Glutamatergic neuron (in vitro differentiated cells): ENCODE data around the gene SIK2. TPM values are rescaled to one million over a fixed set of nuclear protein-coding genes. Genes with fewer than 3 reads are reported as not detected.

Source experiments
- DNase-seq: peaks from one replicate; pipeline ENCODE4 v3.0.0; 2022
- H3K27ac Mint-ChIP-seq: one replicate; pipeline ENCODE4 v1.8.0; 2020; ENCODE audit warnings: mild to moderate bottlenecking, mixed read lengths, inconsistent platforms; ENCODE audit not compliant: unreplicated experiment
- H3K27me3 Mint-ChIP-seq: one replicate; pipeline ENCODE4 v1.8.0; 2020; ENCODE audit warnings: mild to moderate bottlenecking, moderate library complexity, mixed read lengths, inconsistent platforms; ENCODE audit not compliant: unreplicated experiment
- H3K36me3 Mint-ChIP-seq: one replicate; pipeline ENCODE4 v1.8.0; 2020; ENCODE audit warnings: mild to moderate bottlenecking, mixed read lengths, inconsistent platforms; ENCODE audit not compliant: unreplicated experiment
- H3K4me1 Mint-ChIP-seq: one replicate; pipeline ENCODE4 v1.8.0; 2020; ENCODE audit warnings: mild to moderate bottlenecking, low read depth, mixed read lengths, inconsistent platforms; ENCODE audit not compliant: unreplicated experiment
- H3K4me3 Mint-ChIP-seq: one replicate; pipeline ENCODE4 v1.8.0; 2020; ENCODE audit warnings: mild to moderate bottlenecking, mixed read lengths, inconsistent platforms; ENCODE audit not compliant: unreplicated experiment
- H3K9me3 Mint-ChIP-seq: one replicate; pipeline ENCODE4 v1.8.0; 2020; ENCODE audit warnings: mild to moderate bottlenecking, moderate library complexity, mixed read lengths, inconsistent platforms; ENCODE audit not compliant: unreplicated experiment
- total RNA-seq: library from RNA; stranded (reverse); fragmentation: NEBNext Ultra II Directional; extraction: Animal tissue kit (Norgen Biotek cat#: 25700); gene quantifications from one replicate; pipeline ENCODE4 v1.2.1, GENCODE V29; 2021; ENCODE audit not compliant: unreplicated experiment
- TF ChIP-seq, protein P1 (sequence below): fragments of 200-600 bp; sonication (generic); IDR thresholded peaks from one replicate; pipeline ENCODE4 v1.5.0; 2021; ENCODE audit not compliant: partially characterized antibody, unreplicated experiment

Gene SIK2
- total RNA-seq, 1 donor from 2014 or later = 10.1 TPM

DNA sequence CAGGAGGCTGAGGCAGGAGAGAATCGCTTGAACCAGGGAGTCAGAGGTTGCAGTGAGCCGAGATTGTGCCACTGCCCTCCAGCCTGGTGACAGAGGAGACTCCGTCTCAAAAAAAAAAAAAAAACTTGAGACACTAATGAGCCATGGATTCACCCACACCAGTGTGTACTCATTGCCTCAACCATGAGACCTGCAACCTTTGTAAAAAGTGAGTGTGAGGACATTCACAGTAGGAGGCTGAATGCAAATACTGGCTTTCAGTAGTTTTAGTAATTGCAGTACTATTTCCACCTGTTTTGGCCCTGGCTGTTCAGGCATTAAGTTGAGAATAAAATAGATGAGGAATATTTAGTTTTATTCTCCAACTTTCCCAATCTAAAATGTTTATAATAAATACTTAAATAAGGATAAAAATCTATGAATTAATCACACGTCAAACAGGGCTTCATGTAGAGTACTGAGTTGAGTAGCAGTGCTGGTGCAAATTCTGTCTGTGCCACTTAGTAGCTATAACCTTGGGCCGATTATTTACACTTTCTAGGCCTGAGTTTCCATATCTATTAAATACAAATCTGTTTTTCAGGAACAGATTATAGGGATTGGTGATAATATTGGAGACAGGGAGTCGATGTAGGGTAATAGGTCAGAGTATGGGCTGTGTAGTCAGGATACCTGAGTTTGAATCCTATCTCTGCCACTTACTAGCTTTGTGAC, 91.1 kb downstream of the SIK2 start:
- no peaks in the 10 kb centered on the region for H3K36me3 Mint-ChIP-seq
- no peaks in the 10 kb centered on the region for H3K9me3 Mint-ChIP-seq
- peaks cover 6% of the 10 kb centered on the region for H3K4me1 Mint-ChIP-seq
- H3K27me3 Mint-ChIP-seq = no peaks in the 10 kb centered on the region
- no peak overlapping the region for H3K27ac Mint-ChIP-seq
- TF ChIP-seq, protein P1, sequence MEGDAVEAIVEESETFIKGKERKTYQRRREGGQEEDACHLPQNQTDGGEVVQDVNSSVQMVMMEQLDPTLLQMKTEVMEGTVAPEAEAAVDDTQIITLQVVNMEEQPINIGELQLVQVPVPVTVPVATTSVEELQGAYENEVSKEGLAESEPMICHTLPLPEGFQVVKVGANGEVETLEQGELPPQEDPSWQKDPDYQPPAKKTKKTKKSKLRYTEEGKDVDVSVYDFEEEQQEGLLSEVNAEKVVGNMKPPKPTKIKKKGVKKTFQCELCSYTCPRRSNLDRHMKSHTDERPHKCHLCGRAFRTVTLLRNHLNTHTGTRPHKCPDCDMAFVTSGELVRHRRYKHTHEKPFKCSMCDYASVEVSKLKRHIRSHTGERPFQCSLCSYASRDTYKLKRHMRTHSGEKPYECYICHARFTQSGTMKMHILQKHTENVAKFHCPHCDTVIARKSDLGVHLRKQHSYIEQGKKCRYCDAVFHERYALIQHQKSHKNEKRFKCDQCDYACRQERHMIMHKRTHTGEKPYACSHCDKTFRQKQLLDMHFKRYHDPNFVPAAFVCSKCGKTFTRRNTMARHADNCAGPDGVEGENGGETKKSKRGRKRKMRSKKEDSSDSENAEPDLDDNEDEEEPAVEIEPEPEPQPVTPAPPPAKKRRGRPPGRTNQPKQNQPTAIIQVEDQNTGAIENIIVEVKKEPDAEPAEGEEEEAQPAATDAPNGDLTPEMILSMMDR = no peak
- DNase-seq = no peak
- no peak overlapping the region for H3K4me3 Mint-ChIP-seq

DNA sequence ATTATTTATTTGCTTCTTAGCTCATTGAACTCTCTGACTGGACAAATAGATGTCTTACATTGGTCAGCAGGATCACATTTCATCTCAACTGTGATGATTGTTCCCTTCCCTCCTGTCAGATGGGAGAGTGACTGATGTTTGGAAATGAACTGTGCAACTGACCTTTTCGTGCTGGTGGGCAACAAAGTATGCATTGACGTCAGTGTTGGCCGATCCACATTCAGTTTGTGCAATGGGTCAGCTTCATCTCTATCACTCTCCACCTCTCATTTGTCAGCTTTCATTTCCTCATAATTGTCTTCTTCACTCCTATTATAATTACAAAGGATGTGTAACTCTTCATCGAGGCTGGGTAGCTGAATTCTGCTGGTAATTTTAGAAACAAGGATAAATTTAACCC, 92.6 kb downstream of the SIK2 start:
- no peaks in the 10 kb centered on the region for H3K27me3 Mint-ChIP-seq
- TF ChIP-seq, protein P1 = no peak
- no peaks in the 10 kb centered on the region for H3K36me3 Mint-ChIP-seq
- no peak for DNase-seq
- no peak overlapping the region for H3K27ac Mint-ChIP-seq
- peaks cover 6% of the 10 kb centered on the region for H3K4me1 Mint-ChIP-seq
- H3K4me3 Mint-ChIP-seq = no peak overlapping the region
- H3K9me3 Mint-ChIP-seq = no peaks in the 10 kb centered on the region

DNA sequence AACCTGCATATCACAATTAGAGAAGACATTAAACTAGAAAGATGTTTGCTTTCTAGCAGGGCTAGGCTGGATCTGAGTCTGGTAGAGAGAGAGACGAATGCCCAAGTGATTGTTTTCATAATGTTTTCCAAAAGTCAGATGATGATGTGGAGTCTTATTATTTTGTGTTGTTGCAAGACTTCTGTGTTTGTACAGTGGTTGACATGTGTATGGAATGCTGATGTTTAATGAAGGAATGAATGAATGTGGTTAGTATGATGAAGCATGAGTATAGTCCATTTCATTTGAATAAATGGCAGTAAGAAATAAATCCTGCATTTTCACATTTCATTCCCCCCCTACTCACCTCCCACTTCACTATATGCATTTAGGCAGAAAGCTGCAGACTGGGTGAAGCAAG, 94.3 kb downstream of the SIK2 start:
- Mint-ChIP-seq H3K27me3 (no peaks in the 10 kb centered on the region), H3K9me3 (no peaks in the 10 kb centered on the region), H3K27ac (no peak overlapping the region), H3K4me1 (peaks cover 6% of the 10 kb centered on the region), H3K4me3 (no peak overlapping the region), H3K36me3 (no peaks in the 10 kb centered on the region)
- TF ChIP-seq, protein P1 = no peak
- no peak for DNase-seq

DNA sequence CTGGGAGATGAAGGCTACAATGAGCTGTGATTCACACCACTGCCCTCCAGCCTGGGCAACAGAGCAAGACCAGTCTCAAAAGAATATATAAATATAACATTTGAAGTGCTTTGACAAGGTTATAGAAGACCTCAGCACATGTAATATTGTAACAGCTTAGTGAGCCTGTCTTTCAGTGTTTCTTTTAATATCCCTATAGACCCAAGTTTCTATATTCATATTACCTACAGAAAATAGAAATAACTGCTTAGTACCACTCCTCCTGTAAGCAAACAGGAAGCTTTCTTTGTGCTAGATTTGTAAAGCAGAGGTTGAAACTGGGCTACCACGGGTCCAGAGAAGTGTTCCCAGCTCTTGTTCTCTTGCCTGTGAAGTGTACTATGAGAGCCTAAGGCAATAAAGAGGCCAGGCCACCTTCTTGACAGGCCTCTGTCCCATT, 95.7 kb downstream of the SIK2 start:
- Mint-ChIP-seq H3K4me3 (no peak overlapping the region), H3K4me1 (peaks cover 6% of the 10 kb centered on the region), H3K27me3 (no peaks in the 10 kb centered on the region), H3K36me3 (no peaks in the 10 kb centered on the region), H3K9me3 (no peaks in the 10 kb centered on the region), H3K27ac (no peak overlapping the region)
- TF ChIP-seq, protein P1 = no peak
- no peak for DNase-seq

DNA sequence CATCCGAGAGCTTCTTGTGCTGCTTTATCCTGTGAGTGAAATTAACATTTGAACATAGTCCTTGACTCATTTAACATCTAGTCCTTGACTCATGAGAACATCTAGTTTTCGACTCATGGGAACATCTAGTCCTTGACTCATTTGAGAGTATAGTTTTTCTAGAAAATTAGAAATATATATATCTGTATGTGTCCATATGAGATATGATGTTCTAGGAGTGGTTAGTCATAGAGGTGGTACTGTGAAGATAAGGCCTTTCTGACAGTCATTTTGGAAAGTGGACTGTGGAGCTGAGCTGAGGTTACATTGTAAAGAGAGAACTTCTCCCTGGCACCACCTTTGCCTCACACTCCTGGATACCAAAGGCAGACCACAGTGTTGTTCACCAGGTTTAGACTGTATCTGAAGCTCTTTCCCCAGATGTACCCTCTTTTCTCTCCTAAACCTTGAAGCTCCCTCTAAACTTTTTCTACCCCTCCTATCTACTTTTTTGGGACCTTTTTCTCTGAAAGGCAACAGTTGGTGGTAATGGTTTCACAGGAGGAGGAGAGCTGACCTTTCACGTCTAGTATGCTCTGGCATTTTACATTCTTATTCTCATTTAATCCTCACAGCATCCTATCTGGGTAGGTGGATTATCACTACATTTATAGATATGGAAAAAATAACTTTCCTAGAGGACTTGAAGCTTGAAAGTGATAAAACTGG, 96.8 kb downstream of the SIK2 start:
- no peak overlapping the region for H3K27ac Mint-ChIP-seq
- H3K27me3 Mint-ChIP-seq = no peaks in the 10 kb centered on the region
- H3K4me1 Mint-ChIP-seq = peaks cover 6% of the 10 kb centered on the region
- H3K4me3 Mint-ChIP-seq = no peak overlapping the region
- no peaks in the 10 kb centered on the region for H3K9me3 Mint-ChIP-seq
- DNase-seq = no peak
- no peaks in the 10 kb centered on the region for H3K36me3 Mint-ChIP-seq
- TF ChIP-seq, protein P1 = no peak
